ENCODE data around the gene ERO1B.

The ERO1B gene

GRCh38 chr1:236235116-236235515, 46.6 kb downstream of the ERO1B start:
- H4K20me1 ChIP-seq (ENCODE audit: insufficient read depth, low read length, poor library complexity, severe bottlenecking): no peaks in the 10 kb centered on the region
- H3K79me2 ChIP-seq (ENCODE audit: insufficient read depth, low read length): no peaks in the 10 kb centered on the region
- H3K36me3 ChIP-seq (ENCODE audit: insufficient read depth, low read length): peaks cover 12% of the 10 kb centered on the region; the same call in 1 of the 2 replicates
- H3K4me1 ChIP-seq (ENCODE audit: insufficient read depth, low read length, poor library complexity, severe bottlenecking): no peaks in the 10 kb centered on the region
- H3K9ac ChIP-seq (ENCODE audit: low read depth, low read length, poor library complexity, severe bottlenecking): no peak overlapping the region
- no peak overlapping the region for H2AFZ ChIP-seq (ENCODE audit: low read length)
- no peaks in the 10 kb centered on the region for H3K27me3 ChIP-seq (ENCODE audit: insufficient read depth, low read length, poor library complexity, severe bottlenecking)
- H3K4me2 ChIP-seq (ENCODE audit: low read depth, low read length, poor library complexity, severe bottlenecking): no peak overlapping the region
- H3K9me3 ChIP-seq (ENCODE audit: insufficient read depth, low read depth, low read length): no peaks in the 10 kb centered on the region
- no peaks in the 10 kb centered on the region for H3F3A ChIP-seq (ENCODE audit: low read depth)
- no peak for TF ChIP-seq CTCF (conservative IDR thresholded peaks at IDR 0.05; ENCODE audit: low read length)
- TF ChIP-seq EZH2phosphoT487 (IDR thresholded peaks at IDR 0.05; ENCODE audit: borderline replicate concordance): no peak
- H3K4me3 ChIP-seq (ENCODE audit: low read length, poor library complexity, severe bottlenecking): no peak overlapping the region
- H3K9me2 ChIP-seq (replicated peaks; ENCODE audit: low read depth, low read length): no peaks in the 10 kb centered on the region

- Histone ChIP-seq H3K27me3 (ENCODE audit: insufficient read depth, low read length, poor library complexity, severe bottlenecking) (no peaks in the 10 kb centered on the region), H3K4me1 (ENCODE audit: insufficient read depth, low read length, poor library complexity, severe bottlenecking) (no peaks in the 10 kb centered on the region), H3K4me2 (ENCODE audit: low read depth, low read length, poor library complexity, severe bottlenecking) (no peak overlapping the region), H3K36me3 (ENCODE audit: insufficient read depth, low read length) (peaks cover 12% of the 10 kb centered on the region; the same call in 1 of the 2 replicates), H3K79me2 (ENCODE audit: insufficient read depth, low read length) (no peaks in the 10 kb centered on the region), H3K9ac (ENCODE audit: low read depth, low read length, poor library complexity, severe bottlenecking) (no peak overlapping the region), H2AFZ (ENCODE audit: low read length) (no peak overlapping the region), H3K4me3 (ENCODE audit: low read length, poor library complexity, severe bottlenecking) (no peak overlapping the region), H4K20me1 (ENCODE audit: insufficient read depth, low read length, poor library complexity, severe bottlenecking) (no peaks in the 10 kb centered on the region), H3F3A (ENCODE audit: low read depth) (no peaks in the 10 kb centered on the region), H3K9me2 (replicated peaks; ENCODE audit: low read depth, low read length) (no peaks in the 10 kb centered on the region), H3K9me3 (ENCODE audit: insufficient read depth, low read depth, low read length) (no peaks in the 10 kb centered on the region)
- TF ChIP-seq EZH2phosphoT487 (IDR thresholded peaks at IDR 0.05; ENCODE audit: borderline replicate concordance) (no peak), CTCF (conservative IDR thresholded peaks at IDR 0.05; ENCODE audit: low read length) (no peak)
These were observed 53.3 kb downstream of the ERO1B start for GRCh38 chr1:236228411-236228810.

- Histone ChIP-seq H2AFZ (ENCODE audit: low read length) (no peak overlapping the region), H3K4me3 (ENCODE audit: low read length, poor library complexity, severe bottlenecking) (no peak overlapping the region), H3K27me3 (ENCODE audit: insufficient read depth, low read length, poor library complexity, severe bottlenecking) (no peaks in the 10 kb centered on the region), H4K20me1 (ENCODE audit: insufficient read depth, low read length, poor library complexity, severe bottlenecking) (no peaks in the 10 kb centered on the region), H3K4me2 (ENCODE audit: low read depth, low read length, poor library complexity, severe bottlenecking) (no peak overlapping the region), H3K9me3 (ENCODE audit: insufficient read depth, low read depth, low read length) (no peaks in the 10 kb centered on the region), H3F3A (ENCODE audit: low read depth) (no peaks in the 10 kb centered on the region), H3K9me2 (replicated peaks; ENCODE audit: low read depth, low read length) (no peaks in the 10 kb centered on the region), H3K36me3 (ENCODE audit: insufficient read depth, low read length) (peaks cover 19% of the 10 kb centered on the region; the same call in 1 of the 2 replicates), H3K9ac (ENCODE audit: low read depth, low read length, poor library complexity, severe bottlenecking) (no peak overlapping the region), H3K4me1 (ENCODE audit: insufficient read depth, low read length, poor library complexity, severe bottlenecking) (no peaks in the 10 kb centered on the region), H3K79me2 (ENCODE audit: insufficient read depth, low read length) (no peaks in the 10 kb centered on the region)
- TF ChIP-seq EZH2phosphoT487 (IDR thresholded peaks at IDR 0.05; ENCODE audit: borderline replicate concordance): no peak
- no peak for TF ChIP-seq CTCF (conservative IDR thresholded peaks at IDR 0.05; ENCODE audit: low read length)
These were observed 59.1 kb downstream of the ERO1B start for GRCh38 chr1:236222632-236223031.

Data from Loucy (cell line).